Stromal cell of bone marrow (primary cell): ENCODE data around the gene SASH3.

ENCODE experiments used
- DNase-seq: peaks from one replicate; pipeline ENCODE4 v3.0.0-alpha.2; 2012; ENCODE audit warnings: low read depth

SASH3 gene

GRCh38 chrX:129784371-129784770, 4.6 kb downstream of the SASH3 start:
- no peak for DNase-seq

GRCh38 chrX:129785160-129785947, 5.6 kb downstream of the SASH3 start:
- DNase-seq = no peak

GRCh38 chrX:129786210-129786651, 6.5 kb downstream of the SASH3 start:
- DNase-seq = no peak

- no peak for DNase-seq
These were observed 7.7 kb downstream of the SASH3 start for GRCh38 chrX:129787336-129788055.

DNA sequence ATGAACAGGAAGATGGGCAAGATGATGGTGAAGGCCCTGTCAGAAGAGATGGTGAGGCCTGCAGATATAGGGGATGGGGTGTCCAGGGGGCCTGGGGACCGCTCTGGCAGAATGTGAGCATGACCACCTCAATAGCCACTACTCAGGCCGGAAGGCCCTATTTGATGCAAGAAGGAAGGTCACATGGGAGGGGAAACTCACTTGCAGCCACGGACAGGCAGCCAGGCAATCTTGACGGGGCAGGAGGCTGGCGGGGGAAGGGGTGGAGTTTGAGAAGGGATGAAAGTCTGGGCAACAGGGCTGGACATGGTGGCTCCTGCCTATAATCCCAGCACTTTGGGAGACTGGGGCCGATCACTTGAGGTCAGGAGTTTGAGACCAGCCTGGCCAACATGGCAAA, 8.8 kb downstream of the SASH3 start:
- DNase-seq = no peak

GRCh38 chrX:129790146-129790545, 10.4 kb downstream of the SASH3 start:
- DNase-seq = no peak

DNA sequence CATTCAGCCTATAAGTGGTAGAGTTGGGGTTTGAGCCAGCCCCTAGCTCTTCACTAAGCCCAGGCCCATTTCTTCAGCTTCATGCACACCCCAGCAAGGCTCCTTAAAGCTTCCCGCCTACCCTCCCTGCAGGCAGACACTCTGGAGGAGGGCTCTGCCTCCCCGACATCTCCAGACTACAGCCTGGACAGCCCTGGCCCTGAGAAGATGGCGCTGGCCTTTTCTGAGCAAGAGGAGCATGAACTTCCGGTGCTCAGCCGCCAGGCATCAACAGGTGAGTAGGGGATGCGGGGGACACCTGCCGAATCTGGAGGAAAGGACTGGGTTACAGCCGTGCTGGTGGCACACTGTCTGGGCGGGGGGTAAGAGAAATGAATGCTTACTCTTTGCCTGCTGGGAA, 11.1 kb downstream of the SASH3 start:
- no peak for DNase-seq

DNA sequence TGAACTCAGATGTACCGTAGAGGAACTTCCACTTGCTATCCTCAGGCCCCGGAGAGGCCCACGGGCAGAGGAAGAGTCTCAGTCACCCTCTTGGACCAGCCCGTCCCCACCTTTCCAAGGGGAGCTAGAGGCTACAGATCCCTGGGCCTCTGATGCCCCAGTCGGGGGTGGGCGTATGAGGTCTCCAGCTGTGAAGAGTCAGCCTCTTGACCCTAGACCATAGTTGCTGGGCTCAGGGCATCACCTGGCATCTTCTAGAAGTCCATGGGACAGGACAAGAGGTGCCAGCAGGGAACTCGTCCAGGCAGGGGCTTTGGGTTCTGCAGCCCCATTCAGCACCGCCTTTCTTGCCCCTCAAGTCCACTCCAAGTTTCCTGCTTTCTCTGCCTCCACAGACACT, 11.6 kb downstream of the SASH3 start:
- DNase-seq = no peak

DNA sequence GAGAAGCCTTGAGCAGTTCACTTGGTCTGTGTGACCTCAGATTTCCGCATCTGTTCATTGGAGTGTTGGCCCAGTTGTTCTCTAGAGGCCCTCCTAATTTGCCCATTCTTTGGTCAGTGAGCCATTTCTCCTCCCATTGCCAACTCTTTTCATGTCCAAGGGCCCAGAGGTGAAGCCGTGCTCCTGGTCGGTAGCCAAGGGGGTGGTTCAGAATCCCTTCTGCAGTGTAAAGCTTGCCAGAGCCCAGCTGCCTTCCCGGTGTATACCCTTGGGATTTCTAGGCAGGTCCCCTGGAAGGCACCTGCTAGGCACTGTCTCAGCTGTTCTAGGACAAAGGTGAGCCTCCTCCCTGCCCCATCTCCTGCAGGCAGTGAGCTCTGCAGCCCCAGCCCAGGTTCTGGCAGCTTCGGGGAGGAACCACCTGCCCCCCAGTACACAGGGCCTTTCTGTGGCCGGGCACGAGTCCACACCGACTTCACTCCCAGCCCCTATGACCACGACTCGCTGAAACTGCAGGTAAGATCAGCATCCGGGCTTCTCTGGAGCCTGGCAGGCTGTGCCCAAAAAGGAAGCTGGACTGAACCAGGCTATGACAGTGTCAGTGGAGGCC, 12.3 kb downstream of the SASH3 start:
- DNase-seq = no peak

DNA sequence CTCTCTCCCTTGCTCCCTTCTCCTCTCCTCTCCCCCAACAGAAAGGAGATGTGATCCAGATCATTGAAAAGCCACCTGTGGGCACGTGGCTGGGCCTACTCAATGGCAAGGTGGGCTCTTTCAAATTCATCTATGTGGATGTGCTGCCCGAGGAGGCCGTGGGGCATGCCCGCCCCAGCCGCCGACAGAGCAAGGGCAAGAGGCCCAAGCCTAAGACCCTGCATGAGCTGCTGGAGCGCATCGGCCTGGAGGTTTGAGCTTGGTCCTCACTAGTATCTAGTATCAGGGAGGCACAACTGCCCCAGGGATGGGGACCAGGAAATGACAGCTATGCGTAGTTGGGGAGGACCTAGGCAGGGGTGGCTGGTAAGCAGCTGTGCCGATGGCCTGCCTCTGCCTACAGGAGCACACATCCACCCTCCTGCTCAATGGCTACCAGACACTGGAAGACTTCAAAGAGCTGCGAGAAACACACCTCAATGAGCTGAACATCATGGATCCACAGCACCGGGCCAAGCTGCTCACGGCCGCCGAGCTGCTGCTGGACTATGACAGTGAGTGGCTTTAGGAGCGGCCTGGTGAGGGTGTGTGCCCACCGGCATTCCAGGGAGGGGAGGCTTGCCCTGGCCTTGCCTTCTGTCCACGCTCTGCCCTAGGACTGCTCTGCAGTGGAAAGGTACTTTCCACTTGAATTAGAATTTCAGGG, 13.0 kb downstream of the SASH3 start:
- no peak for DNase-seq

DNA sequence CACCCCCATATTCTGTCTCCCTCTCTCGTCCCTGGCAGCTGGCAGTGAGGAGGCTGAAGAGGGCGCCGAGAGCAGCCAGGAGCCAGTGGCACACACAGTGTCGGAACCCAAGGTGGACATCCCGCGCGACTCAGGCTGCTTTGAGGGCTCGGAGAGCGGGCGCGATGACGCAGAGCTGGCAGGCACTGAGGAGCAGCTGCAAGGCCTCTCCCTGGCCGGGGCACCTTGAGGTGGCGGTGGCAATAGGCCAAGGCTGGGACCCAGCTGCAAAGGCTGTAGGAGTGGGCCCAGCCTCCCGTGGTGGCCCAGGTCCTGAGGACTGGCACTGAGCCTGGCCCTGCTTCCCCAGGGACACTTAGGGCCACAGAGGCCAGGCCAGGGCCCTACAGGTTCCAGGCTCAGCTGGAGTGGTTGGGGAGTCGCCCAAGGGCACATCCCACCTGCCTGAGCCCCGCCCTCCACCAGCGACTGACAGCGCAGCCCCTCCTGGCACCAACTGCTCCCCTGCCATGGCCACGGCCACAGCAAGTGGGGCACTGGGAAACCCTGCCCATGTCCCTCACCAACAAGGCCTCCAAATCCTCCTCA, 13.9 kb downstream of the SASH3 start:
- no peak for DNase-seq

DNA sequence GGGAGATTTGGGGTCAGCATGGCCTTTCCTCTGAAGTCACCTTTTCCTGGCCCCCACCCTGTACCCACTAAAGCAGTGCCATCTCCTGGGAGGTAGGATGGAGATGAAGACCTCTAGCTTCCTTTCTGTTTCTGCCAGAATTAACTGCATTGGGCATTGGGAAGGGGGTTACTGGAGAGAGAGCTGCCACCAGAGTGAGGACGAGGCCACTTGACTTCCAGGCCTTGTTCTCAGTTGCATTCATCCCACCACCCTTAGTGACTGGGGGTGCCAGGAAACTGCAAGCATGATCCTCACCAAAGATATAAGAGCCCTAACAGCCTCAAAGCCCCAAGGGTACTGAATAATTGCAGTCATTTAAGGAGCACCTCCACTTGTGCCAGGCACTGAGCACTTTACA, 15.8 kb downstream of the SASH3 start:
- no peak for DNase-seq

DNA sequence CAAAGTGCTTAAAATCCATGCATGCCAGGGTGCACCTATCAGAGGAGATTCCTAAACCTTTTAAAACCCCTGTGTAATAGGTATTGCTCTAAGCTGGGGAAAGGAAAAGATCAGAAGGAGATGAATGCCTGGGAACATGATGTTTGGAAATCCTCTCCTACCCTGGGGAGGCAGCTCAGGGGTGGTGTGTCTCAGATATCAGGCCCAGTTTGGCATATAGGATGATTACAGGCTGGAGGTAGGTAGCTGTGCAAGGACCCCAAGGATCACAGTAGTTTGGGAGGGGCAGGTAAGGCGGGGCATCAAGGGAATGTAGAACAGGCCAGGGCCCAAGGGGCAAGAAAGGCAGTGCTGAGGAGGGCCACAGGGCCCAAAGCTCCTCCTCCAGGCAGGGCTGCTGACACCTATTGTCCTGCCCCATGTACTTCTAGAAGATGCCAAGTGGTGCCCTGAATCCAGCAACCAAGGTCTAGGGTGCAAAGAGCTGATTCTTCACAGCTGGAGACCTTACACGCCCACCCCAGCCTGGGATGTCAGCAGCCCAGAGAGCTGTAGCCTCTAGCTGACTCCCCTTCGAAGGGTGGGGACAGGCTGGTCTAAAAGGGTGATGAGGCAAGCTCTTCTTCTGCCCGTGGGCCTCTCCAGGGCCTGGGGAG, 17.6 kb downstream of the SASH3 start:
- DNase-seq = no peak

GRCh38 chrX:129798456-129798855, 18.7 kb downstream of the SASH3 start:
- no peak for DNase-seq

- no peak for DNase-seq
These were observed 19.1 kb downstream of the SASH3 start for GRCh38 chrX:129798888-129799287.

- no peak for DNase-seq
These were observed 20.4 kb downstream of the SASH3 start for GRCh38 chrX:129800186-129800585.

DNA sequence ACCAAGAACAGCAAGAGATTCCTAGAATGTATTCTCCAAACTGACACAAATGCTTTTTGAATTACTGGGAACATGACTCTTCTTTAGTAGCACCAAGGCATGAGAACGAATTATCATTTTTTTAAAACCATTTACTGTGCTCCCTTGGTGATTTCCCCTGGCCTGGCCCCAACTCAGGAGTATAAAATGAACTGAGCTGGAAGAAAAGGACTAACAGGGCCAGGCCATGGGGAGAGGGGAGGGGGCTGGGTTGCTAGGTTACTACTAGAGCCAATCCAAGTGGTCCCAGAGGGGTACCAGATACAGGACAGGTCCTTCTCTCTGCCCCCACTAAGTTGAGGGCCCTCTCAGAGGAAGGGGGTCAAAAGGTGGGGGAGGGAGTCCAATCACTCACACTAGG, 23.1 kb downstream of the SASH3 start:
- no peak for DNase-seq

GRCh38 chrX:129804806-129805205, 25.1 kb downstream of the SASH3 start:
- DNase-seq = no peak

GRCh38 chrX:129808158-129808828, 28.5 kb downstream of the SASH3 start:
- peak; percentile 12 for DNase-seq

DNA sequence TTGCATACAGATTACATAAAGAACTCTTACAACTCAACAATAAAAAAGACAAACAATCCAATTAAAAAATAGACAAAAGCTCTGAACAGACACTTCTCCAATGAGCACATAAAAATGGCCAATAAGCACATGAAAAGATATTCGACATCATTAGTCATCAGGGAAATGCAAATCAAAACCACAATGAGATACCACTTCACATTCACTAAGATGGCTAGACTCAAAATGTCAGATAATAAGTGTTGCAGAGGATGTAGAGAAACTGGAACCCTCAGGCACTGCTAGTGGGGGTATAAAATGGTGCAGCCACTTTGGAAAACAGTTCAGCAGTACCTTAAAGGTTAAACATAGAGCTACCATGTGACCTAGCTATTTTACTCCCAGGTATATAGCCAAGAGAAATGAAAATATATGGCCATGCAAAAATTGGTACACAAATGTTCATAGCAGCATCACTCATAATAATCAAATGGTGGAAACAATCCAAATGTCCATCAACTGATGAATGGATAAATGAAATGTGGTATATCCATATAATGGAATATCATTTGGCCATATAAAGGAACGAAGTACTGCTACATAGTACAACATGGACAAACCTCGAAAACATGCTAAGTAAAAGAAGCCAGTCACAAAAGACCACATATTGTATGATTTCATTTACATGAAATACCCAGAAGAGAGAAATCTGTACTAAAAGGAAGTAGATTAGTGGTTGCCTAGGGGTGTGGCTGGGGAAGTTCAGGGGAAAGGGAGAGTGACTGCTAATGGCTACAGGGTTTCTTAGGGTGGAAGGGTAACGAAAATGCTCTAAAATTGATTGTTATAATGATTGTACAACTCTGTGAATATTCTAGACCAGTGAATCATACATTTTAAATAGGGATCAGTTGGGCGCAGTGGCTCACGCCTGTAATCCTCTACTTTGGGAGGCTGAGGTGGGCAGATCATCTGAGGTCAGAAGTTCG, 29.4 kb downstream of the SASH3 start:
- no peak for DNase-seq
